ENCODE measurements around the gene CCDC71L. TPM values are rescaled to one million over a fixed set of nuclear protein-coding genes. Genes with fewer than 3 reads are reported as not detected.
A peak's percentile ranks its signal among the peaks of the same experiment; 100 is the strongest.
"Not testable (repeated sequence)": the region's sequence is repeated elsewhere in the genome, so short reads cannot be mapped to it uniquely, and the experiment has no call there.

Gene CCDC71L
- 7.4 TPM for polyA plus RNA-seq (2012; ENCODE audit: insufficient read depth, insufficient read length)

- DNase-seq (ENCODE audit: low read depth, low spot score) = peak; percentile 87
- peak within 1 kb of the TSS; percentile 73 for H3K4me3 ChIP-seq (ENCODE audit: low read length)
Measured at GRCh38 chr7:106660862-106661720, at the start of gene CCDC71L. TSS of gene CCDC71L (minus strand) at chr7:106661158. CDS start at chr7:106660896, 262 bp downstream.

GRCh38 chr7:106709604-106710003, 48.6 kb upstream of the CCDC71L start:
- H3K4me3 ChIP-seq (ENCODE audit: low read length) = not testable (repeated sequence)
- peak; percentile 12 for DNase-seq (ENCODE audit: low read depth, low spot score)

GRCh38 chr7:106704000-106704840, 43.3 kb upstream of the CCDC71L start:
- DNase-seq (ENCODE audit: low read depth, low spot score) = no peak
- no peak overlapping the region for H3K4me3 ChIP-seq (ENCODE audit: low read length)

GRCh38 chr7:106693677-106694353, 32.9 kb upstream of the CCDC71L start:
- no peak for DNase-seq (ENCODE audit: low read depth, low spot score)
- no peak overlapping the region for H3K4me3 ChIP-seq (ENCODE audit: low read length)

- no peak for DNase-seq (ENCODE audit: low read depth, low spot score)
Measured at GRCh38 chr7:106692450-106693051, 31.6 kb upstream of the CCDC71L start.

GRCh38 chr7:106688161-106688560, 27.2 kb upstream of the CCDC71L start:
- not testable (repeated sequence) for DNase-seq (ENCODE audit: low read depth, low spot score); H3K4me3 ChIP-seq (ENCODE audit: low read length)

More at GRCh38 chr7:106692450-106693051, 31.6 kb upstream of the CCDC71L start:
- H3K4me3 ChIP-seq (ENCODE audit: low read length) = no peak overlapping the region

GRCh38 chr7:106683941-106684340, 23.0 kb upstream of the CCDC71L start:
- no peak overlapping the region for H3K4me3 ChIP-seq (ENCODE audit: low read length)
- no peak for DNase-seq (ENCODE audit: low read depth, low spot score)

- no peak for DNase-seq (ENCODE audit: low read depth, low spot score)
- H3K4me3 ChIP-seq (ENCODE audit: low read length) = no peak overlapping the region
Measured at GRCh38 chr7:106681815-106682495, 21.0 kb upstream of the CCDC71L start.

- H3K4me3 ChIP-seq (ENCODE audit: low read length) = no peak overlapping the region
- no peak for DNase-seq (ENCODE audit: low read depth, low spot score)
Measured at GRCh38 chr7:106679153-106679931, 18.4 kb upstream of the CCDC71L start.

- DNase-seq (ENCODE audit: low read depth, low spot score) = no peak
Measured at GRCh38 chr7:106678795-106679152, 17.8 kb upstream of the CCDC71L start.

GRCh38 chr7:106676506-106676905, 15.5 kb upstream of the CCDC71L start:
- not testable (repeated sequence) for DNase-seq (ENCODE audit: low read depth, low spot score); H3K4me3 ChIP-seq (ENCODE audit: low read length)

More at GRCh38 chr7:106678795-106679152, 17.8 kb upstream of the CCDC71L start:
- H3K4me3 ChIP-seq (ENCODE audit: low read length) = no peak overlapping the region

GRCh38 chr7:106673688-106674087, 12.7 kb upstream of the CCDC71L start:
- DNase-seq (ENCODE audit: low read depth, low spot score); H3K4me3 ChIP-seq (ENCODE audit: low read length): not testable (repeated sequence)

- not testable (repeated sequence) for DNase-seq (ENCODE audit: low read depth, low spot score); H3K4me3 ChIP-seq (ENCODE audit: low read length)
Measured at GRCh38 chr7:106671930-106672329, 11.0 kb upstream of the CCDC71L start.

GRCh38 chr7:106671160-106671559, 10.2 kb upstream of the CCDC71L start:
- H3K4me3 ChIP-seq (ENCODE audit: low read length) = no peak overlapping the region
- no peak for DNase-seq (ENCODE audit: low read depth, low spot score)

- no peak overlapping the region for H3K4me3 ChIP-seq (ENCODE audit: low read length)
- DNase-seq (ENCODE audit: low read depth, low spot score) = no peak
Measured at GRCh38 chr7:106668861-106669524, 8.0 kb upstream of the CCDC71L start.

- no peak for DNase-seq (ENCODE audit: low read depth, low spot score)
- no peak overlapping the region for H3K4me3 ChIP-seq (ENCODE audit: low read length)
Measured at GRCh38 chr7:106666353-106666752, 5.4 kb upstream of the CCDC71L start.

- DNase-seq (ENCODE audit: low read depth, low spot score) = no peak
- H3K4me3 ChIP-seq (ENCODE audit: low read length) = no peak overlapping the region
Measured at GRCh38 chr7:106664343-106664742, 3.4 kb upstream of the CCDC71L start.

Measured in Jurkat, Clone E6-1 (cell line).